G401.6 (cell line): Measurements from ENCODE around the gene MICALL2.
A peak's percentile ranks its signal among the peaks of the same experiment; 100 is the strongest.

Experiments
- FAIRE-seq: peaks from 2 replicates; lab custom pipeline; 2012; peaks lifted over from hg19 to GRCh38; lab: Jason Lieb, UNC

MICALL2 gene

DNA sequence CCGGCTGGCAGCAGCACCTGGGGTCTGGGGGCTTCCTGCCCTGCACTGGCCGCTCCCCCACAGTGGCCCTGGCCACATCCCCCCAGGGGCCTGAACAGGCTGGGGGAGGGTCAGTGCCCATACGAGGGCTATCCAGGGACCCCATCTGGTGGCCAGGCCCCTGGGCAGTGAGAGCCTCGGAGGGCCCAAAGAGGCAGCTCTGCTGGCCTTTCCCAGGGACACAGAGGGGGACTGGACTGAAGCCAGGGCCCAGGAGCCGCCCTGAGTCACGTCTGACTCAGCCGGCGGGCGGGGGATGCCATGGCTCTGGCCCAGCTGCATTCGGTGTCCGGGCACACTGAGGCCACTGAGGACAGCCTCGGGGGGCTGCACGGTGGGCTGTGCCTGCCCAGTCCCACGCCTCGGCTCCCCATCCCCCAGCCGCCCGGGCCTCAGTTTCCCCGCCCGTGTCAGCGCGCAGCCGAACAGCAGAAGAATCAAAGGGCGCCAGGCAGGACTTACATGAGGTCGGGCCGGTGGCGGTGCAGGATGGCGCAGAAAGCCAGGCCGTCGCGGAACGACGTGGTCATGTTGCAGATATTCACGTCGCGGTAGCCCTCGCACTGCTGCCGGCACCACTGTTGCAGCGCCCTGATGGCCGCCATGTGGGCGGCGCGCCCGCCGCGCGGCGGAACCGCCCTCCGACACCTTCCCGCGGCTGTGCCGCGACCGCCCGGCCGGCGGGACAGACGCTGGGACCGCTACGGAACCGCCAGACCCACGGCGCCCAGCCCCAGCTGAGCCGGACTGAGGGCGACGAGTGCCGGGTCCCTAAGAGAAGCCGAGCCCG lies at the start of gene MICALL2:
MICALL2 (minus strand) TSS at position 788 of the 829 bp plus-strand sequence; CDS start at position 644, 144 bp downstream.
- no peak for FAIRE-seq

GRCh38 chr7:1508277-1508758 lies 49.0 kb upstream of the MICALL2 start:
- FAIRE-seq = no peak

DNA sequence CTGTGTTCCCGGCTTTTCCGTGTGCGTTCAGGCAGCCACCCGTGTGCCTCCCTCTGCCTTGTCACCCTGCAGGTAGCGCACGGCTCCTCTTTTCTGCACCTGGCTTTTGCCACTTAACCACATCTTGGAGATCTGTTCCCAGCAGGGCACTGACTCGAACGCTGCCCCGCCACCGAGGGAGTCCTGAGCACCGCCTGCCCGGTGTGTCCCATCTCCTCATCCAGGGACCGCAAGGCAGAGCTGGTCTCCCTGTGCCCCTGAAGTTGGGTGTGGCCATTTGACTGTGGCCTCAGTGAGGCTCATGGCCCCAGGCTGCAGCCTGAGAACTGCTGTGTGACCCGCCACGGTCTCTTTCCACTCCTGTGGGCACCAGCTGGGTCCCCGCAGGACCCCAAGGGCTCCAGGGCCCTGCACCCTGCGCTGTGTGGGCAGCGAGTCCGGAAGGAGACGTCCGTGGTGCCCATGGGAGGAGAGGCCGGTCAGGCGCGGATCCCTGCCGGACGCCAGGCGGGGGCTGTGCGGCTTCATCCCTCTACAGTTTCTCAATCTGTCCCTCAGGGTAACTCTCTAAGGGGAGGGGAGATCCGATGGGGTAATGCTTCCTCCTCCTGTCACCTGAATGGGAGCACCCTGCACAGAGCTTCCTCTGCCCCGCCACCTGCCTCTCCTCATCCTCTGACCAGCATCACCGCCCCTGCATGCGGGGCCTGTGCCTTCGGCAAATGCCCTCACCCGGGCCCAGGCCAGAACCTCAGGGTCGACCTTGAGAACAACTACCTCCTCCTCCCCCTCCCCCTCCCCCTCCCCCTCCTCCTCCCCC lies 46.7 kb upstream of the MICALL2 start:
- FAIRE-seq = no peak

GRCh38 chr7:1503816-1504775 lies 44.8 kb upstream of the MICALL2 start, which contains the start of gene INTS1:
INTS1 (minus strand) TSS chr7:1504389; CDS start chr7:1503960, 429 bp downstream.
- peak; percentile 54 for FAIRE-seq

GRCh38 chr7:1503390-1503789 lies 44.1 kb upstream of the MICALL2 start:
- FAIRE-seq = no peak

DNA sequence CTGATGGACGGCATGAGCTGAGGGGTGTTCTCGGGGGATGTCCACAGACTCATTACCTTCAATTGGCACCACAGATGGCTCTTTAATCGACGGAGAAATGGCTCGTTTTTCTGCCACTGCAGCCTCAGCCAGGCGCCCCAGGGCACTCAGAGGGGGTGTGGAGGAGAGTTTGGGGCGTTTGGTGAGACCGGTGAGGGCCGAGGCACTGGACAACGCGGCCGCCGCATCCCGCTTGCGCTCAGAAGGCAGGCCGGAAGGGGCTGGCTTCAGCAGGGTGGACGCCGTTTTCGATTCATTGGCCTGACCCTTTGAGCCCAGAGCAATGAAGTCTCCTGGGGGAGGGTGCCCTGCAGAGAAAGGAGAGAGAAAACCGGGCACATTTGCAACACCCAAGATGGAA lies 43.6 kb upstream of the MICALL2 start:
- no peak for FAIRE-seq

- FAIRE-seq = no peak
Observed at GRCh38 chr7:1501487-1502270, 42.4 kb upstream of the MICALL2 start.

GRCh38 chr7:1500064-1500807 lies 41.0 kb upstream of the MICALL2 start:
- no peak for FAIRE-seq

DNA sequence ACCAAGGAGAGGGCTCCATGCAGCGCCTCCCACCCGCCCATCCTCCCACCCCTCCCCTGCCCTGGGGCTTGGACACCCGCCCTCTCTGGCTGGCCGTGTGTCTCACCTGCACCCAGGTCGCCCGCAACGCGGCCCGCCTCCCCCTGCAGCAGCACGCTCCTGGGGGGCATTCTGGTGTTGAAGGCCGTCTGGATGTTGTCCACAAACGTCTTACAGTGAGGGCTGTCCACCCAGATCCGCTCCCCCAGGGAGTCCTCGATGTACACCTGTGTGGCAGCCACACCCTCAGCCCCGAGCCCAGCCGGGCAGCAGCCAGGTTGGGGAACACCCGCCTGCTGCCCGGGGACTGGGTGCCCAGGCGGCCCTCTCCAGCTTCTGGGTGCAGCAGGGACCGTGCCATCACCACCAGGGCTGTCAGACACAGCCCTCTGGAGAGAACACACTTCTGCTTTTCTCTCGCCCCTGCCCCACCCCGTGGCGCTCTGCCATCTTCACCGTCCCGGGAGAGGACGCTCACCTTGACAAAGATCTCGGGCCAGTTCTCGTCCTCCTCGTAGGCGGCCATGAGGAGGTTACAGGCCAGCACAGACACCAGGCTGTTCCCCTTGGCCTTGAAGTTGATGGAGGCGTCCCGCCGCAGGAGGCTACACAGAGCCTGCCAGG lies 40.2 kb upstream of the MICALL2 start:
- FAIRE-seq = no peak

- FAIRE-seq = no peak
Observed at GRCh38 chr7:1498370-1499305, 39.4 kb upstream of the MICALL2 start.

GRCh38 chr7:1497293-1497927 lies 38.1 kb upstream of the MICALL2 start:
- no peak for FAIRE-seq

- no peak for FAIRE-seq
Observed at GRCh38 chr7:1496531-1497292, 37.4 kb upstream of the MICALL2 start.

GRCh38 chr7:1495564-1496242 lies 36.4 kb upstream of the MICALL2 start:
- FAIRE-seq = no peak

DNA sequence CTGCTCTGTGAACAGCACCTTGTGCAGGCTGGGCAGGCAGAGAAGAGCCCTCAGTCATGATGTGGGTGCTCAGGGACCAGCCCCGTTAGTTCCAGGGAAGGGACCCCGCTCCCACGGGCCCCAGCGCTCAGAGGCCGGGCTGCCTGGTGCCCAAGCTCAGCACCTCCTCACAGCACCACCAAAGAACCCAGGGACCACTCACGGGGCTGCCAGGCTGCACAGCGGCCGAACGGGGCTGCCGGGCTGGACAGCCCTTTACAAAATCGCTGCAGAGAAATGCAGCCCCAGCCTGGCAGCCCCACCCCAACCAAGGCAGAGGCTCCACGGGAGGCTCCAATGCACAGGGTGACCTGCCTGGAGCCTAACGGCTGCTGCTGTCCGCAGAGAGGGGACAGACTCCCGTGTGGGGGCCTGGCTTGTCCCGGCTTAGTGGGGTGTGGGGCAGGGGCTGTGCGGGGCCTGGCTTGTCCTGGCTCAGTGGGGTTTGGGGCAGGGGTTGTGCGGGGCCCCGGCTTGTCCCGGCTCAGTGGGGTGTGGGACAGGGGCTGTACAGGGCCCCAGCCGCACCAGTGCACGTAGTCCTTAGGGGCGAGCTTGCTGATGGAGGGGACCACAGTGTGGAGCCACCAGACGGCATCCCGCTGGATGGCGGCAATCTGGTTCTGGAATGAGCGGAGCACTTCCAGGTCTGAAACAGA lies 35.7 kb upstream of the MICALL2 start:
- FAIRE-seq = no peak

DNA sequence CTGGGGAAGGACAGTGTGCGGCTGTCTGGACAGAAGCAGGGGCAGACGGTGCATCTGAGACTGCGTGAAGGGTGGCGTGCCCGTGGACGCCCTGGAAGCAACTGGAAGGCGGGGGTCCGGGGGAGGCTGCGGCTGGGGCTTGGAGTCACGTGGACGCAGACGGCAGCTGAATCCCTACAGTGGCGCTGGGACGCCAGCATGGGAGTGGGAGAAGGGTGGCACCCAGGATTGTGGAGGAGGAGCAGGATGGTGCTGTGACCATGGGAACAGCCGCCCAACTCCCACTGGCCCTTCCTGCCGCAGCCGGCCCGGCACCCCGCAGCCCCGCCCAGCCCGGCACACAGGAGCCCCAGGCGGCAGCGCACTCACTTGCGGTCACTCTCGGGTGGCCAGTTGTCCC lies 35.2 kb upstream of the MICALL2 start:
- FAIRE-seq = no peak

GRCh38 chr7:1493571-1493970 lies 34.3 kb upstream of the MICALL2 start:
- FAIRE-seq = no peak
